ENCODE data around the gene PARD3B. TPM values are rescaled to one million over a fixed set of nuclear protein-coding genes. Genes with fewer than 3 reads are reported as not detected.

PARD3B gene
- total RNA-seq, 1 experiment from 2014 or later, result 6.4 TPM

DNA sequence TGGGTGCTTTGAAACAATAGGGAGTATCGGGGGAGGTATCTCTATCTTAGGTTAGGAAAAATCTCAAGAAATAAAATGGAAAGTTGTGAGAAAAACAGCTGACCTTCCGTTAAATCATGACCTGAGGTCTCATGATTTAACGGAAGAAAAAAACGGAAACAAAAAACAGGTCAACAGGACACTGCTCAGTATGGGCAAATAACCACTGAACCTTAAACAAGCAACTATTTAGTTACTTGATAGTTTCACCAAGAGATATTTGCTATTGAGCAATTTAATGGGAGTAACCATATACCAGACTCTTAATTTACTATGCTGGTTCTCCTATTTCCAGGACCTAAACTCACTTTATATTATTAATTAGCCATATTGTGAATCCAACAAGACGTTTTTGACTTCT lies 150.8 kb downstream of the PARD3B start:
- H3K27me3 ChIP-seq (ENCODE audit: insufficient read depth, low read length), result no peaks in the 10 kb centered on the region
- H4K5ac ChIP-seq (ENCODE audit: insufficient read length, low read depth, low read length), result no peak overlapping the region
- Mint-ChIP-seq H3K27me3 (ENCODE audit: low read depth) (no peaks in the 10 kb centered on the region), H3K36me3 (ENCODE audit: insufficient read depth in 1 of 3, low read depth in 3 of 3) (no peaks in the 10 kb centered on the region), H3K27ac (no peak overlapping the region), H3K4me1 (no peaks in the 10 kb centered on the region), H3K4me3 (no peak overlapping the region), H3K9me3 (no peaks in the 10 kb centered on the region)
- no CpG with 5 or more reads among the region's 5 CpGs for WGBS (ENCODE audit: extremely low coverage, insufficient read length, low lambda C conversion rate)
- no peak overlapping the region for H4K91ac ChIP-seq (ENCODE audit: insufficient read length, low read depth, low read length)
- no peak overlapping the region for H4K8ac ChIP-seq (replicated peaks; ENCODE audit: insufficient read length, low read depth, low read length)
- H3K79me2 ChIP-seq (ENCODE audit: insufficient read depth, low read length), result no peaks in the 10 kb centered on the region
- no peak overlapping the region for H3K14ac ChIP-seq (ENCODE audit: insufficient read depth, low read length)
- no peak for TF ChIP-seq CTCF (conservative IDR thresholded peaks at IDR 0.05)
- no peak overlapping the region for H2AK5ac ChIP-seq (ENCODE audit: insufficient read length, low read length)
- no peak overlapping the region for H2BK120ac ChIP-seq (ENCODE audit: low read depth, low read length, poor library complexity, severe bottlenecking)
- no peaks in the 10 kb centered on the region for H3K4me1 ChIP-seq (ENCODE audit: insufficient read depth, low read length)
- H3K9ac ChIP-seq (ENCODE audit: extremely low read depth, insufficient read length, low read length), result no peak overlapping the region
- H3K56ac ChIP-seq (ENCODE audit: insufficient read length, low read depth, low read length), result no peak overlapping the region
- no peak overlapping the region for H2BK15ac ChIP-seq (ENCODE audit: low read depth, low read length)
- H3K9me3 ChIP-seq (ENCODE audit: control insufficient read depth, low read depth, low read length), result no peaks in the 10 kb centered on the region
- H2BK5ac ChIP-seq (ENCODE audit: insufficient read length, low read length), result no peak overlapping the region
- no peak overlapping the region for H3K27ac ChIP-seq (ENCODE audit: insufficient read length, low read depth, low read length)
- H2AFZ ChIP-seq (ENCODE audit: low read length), result no peak overlapping the region
- H3K23me2 ChIP-seq (ENCODE audit: insufficient read length, low read depth, low read length, poor library complexity, severe bottlenecking), result no peaks in the 10 kb centered on the region
- no peaks in the 10 kb centered on the region for H3K79me1 ChIP-seq (ENCODE audit: insufficient read depth, low read depth, low read length, poor library complexity, severe bottlenecking)
- no peak overlapping the region for H2BK20ac ChIP-seq (ENCODE audit: low read depth, low read length, poor library complexity, severe bottlenecking)
- no peak overlapping the region for H3K4ac ChIP-seq (ENCODE audit: low read depth, low read length)
- H3K18ac ChIP-seq (ENCODE audit: insufficient read length, low read depth, low read length), result no peak overlapping the region
- H3K23ac ChIP-seq (ENCODE audit: insufficient read length, low read depth, low read length), result no peak overlapping the region
- no peaks in the 10 kb centered on the region for H4K20me1 ChIP-seq (ENCODE audit: control insufficient read depth, insufficient read depth, insufficient read length)
- H3K4me2 ChIP-seq (ENCODE audit: insufficient read depth, insufficient read length, low read length), result no peak overlapping the region
- no peak overlapping the region for H3T11ph ChIP-seq (ENCODE audit: low read length)
- H2BK12ac ChIP-seq (ENCODE audit: insufficient read length, low read depth, low read length), result no peak overlapping the region
- DNase-seq, result no peak

Data from H9 (cell line).